ACC112 (cell line): ENCODE measurements around the gene MFSD11.
"Not testable (repeated sequence)": the region's sequence is repeated elsewhere in the genome, so short reads cannot be mapped to it uniquely, and the experiment has no call there.

Experiments
- H2AFZ ChIP-seq: fragments of 200-600 bp; sonication (generic); one replicate; pipeline ENCODE4 v1.6.0; 2017; ENCODE audit warnings: antibody characterized with exemption, low read length; ENCODE audit not compliant: unreplicated experiment
- H3K27ac ChIP-seq: fragments of 200-600 bp; sonication (generic); 2 replicates; pipeline ENCODE4 v1.5.1; 2014; ENCODE audit warnings: low read depth, mild to moderate bottlenecking, antibody characterized with exemption, low read length, moderate library complexity
- H3K27me3 ChIP-seq: fragments of 200-600 bp; sonication (generic); 2 replicates; pipeline ENCODE4 v1.6.1; 2014; ENCODE audit warnings: mild to moderate bottlenecking, antibody characterized with exemption, low read length, moderate library complexity, mixed read lengths; ENCODE audit not compliant: insufficient read depth
- H3K36me3 ChIP-seq: fragments of 200-600 bp; sonication (generic); 2 replicates; pipeline ENCODE4 v1.6.1; 2016; ENCODE audit warnings: mild to moderate bottlenecking, antibody characterized with exemption, low read length, moderate library complexity, mixed read lengths; ENCODE audit not compliant: insufficient read depth
- H3K4me1 ChIP-seq: fragments of 200-600 bp; sonication (generic); one replicate; pipeline ENCODE4 v1.6.1; 2016; ENCODE audit warnings: low read length, mixed read lengths; ENCODE audit not compliant: insufficient read depth, unreplicated experiment, control insufficient read depth
- H3K4me3 ChIP-seq: fragments of 200-600 bp; sonication (generic); 2 replicates; pipeline ENCODE4 v1.5.1; 2014; ENCODE audit warnings: mild to moderate bottlenecking, low read depth, low read length
- H3K79me2 ChIP-seq: fragments of 200-600 bp; sonication (generic); one replicate; pipeline ENCODE4 v1.6.0; 2016; ENCODE audit warnings: low read length; ENCODE audit not compliant: control insufficient read depth, unreplicated experiment, insufficient read depth

The MFSD11 gene

GRCh38 chr17:76736349-76737081 is 1.4 kb upstream of the MFSD11 start:
- H3K4me3 ChIP-seq, result peak overlapping the region; percentile 87
- no peak overlapping the region for H2AFZ ChIP-seq
- peaks cover 33% of the 10 kb centered on the region for H3K4me1 ChIP-seq
- H3K36me3 ChIP-seq, result peaks cover 43% of the 10 kb centered on the region
- H3K27ac ChIP-seq, result peak overlapping the region; percentile 77
- no peaks in the 10 kb centered on the region for H3K27me3 ChIP-seq
- peaks cover 81% of the 10 kb centered on the region for H3K79me2 ChIP-seq

GRCh38 chr17:76737082-76737675 is 740 bp upstream of the MFSD11 start, which contains the start of gene SRSF2:
SRSF2 (minus strand) TSS chr17:76737331; CDS start chr17:76737160, 171 bp downstream.
- H2AFZ ChIP-seq, result peak within 1 kb of the TSS; percentile 12
- H3K4me1 ChIP-seq, result peaks cover 28% of the 10 kb centered on the region
- no peaks in the 10 kb centered on the region for H3K27me3 ChIP-seq
- H3K36me3 ChIP-seq, result peaks cover 44% of the 10 kb centered on the region
- peaks cover 76% of the 10 kb centered on the region for H3K79me2 ChIP-seq
- H3K27ac ChIP-seq, result peak within 1 kb of the TSS; percentile 92
- H3K4me3 ChIP-seq, result peak within 1 kb of the TSS; percentile 87

- Histone ChIP-seq H2AFZ (peak overlapping the region; percentile 12), H3K4me1 (peaks cover 19% of the 10 kb centered on the region), H3K4me3 (peak overlapping the region; percentile 87), H3K27ac (peak overlapping the region; percentile 92), H3K27me3 (no peaks in the 10 kb centered on the region), H3K36me3 (peaks cover 35% of the 10 kb centered on the region), H3K79me2 (peaks cover 64% of the 10 kb centered on the region)
These were observed 540 bp downstream of the MFSD11 start for GRCh38 chr17:76738468-76738850.

- H3K4me3 ChIP-seq, result peak overlapping the region; percentile 87
- H3K27ac ChIP-seq, H2AFZ ChIP-seq, H3K27me3 ChIP-seq: not testable (repeated sequence)
- H3K79me2 ChIP-seq, result peaks cover 52% of the 10 kb centered on the region
- H3K4me1 ChIP-seq, result peaks cover 14% of the 10 kb centered on the region
- peaks cover 33% of the 10 kb centered on the region for H3K36me3 ChIP-seq
These were observed 1.7 kb downstream of the MFSD11 start for GRCh38 chr17:76739568-76740115.

GRCh38 chr17:76740329-76741118 is 2.6 kb downstream of the MFSD11 start:
- peaks cover 44% of the 10 kb centered on the region for H3K79me2 ChIP-seq
- H3K4me3 ChIP-seq, result peak overlapping the region; percentile 6
- no peak overlapping the region for H2AFZ ChIP-seq
- H3K36me3 ChIP-seq, result peaks cover 33% of the 10 kb centered on the region
- no peak overlapping the region for H3K27ac ChIP-seq
- no peaks in the 10 kb centered on the region for H3K27me3 ChIP-seq
- peaks cover 14% of the 10 kb centered on the region for H3K4me1 ChIP-seq

GRCh38 chr17:76742958-76743357 is 5.0 kb downstream of the MFSD11 start:
- Histone ChIP-seq H2AFZ (no peak overlapping the region), H3K4me1 (peaks cover 17% of the 10 kb centered on the region), H3K4me3 (no peak overlapping the region), H3K36me3 (peaks cover 37% of the 10 kb centered on the region), H3K27ac (no peak overlapping the region), H3K79me2 (peaks cover 28% of the 10 kb centered on the region), H3K27me3 (no peaks in the 10 kb centered on the region)

- peaks cover 10% of the 10 kb centered on the region for H3K79me2 ChIP-seq
- H3K36me3 ChIP-seq, result peaks cover 37% of the 10 kb centered on the region
- no peak overlapping the region for H3K27ac ChIP-seq
- no peak overlapping the region for H2AFZ ChIP-seq
- peaks cover 13% of the 10 kb centered on the region for H3K4me1 ChIP-seq
- H3K27me3 ChIP-seq, result no peaks in the 10 kb centered on the region
- H3K4me3 ChIP-seq, result no peak overlapping the region
These were observed 6.8 kb downstream of the MFSD11 start for GRCh38 chr17:76744747-76745146.

- H3K4me3 ChIP-seq, H3K4me1 ChIP-seq, H2AFZ ChIP-seq, H3K27ac ChIP-seq, H3K79me2 ChIP-seq, H3K27me3 ChIP-seq: not testable (repeated sequence)
- H3K36me3 ChIP-seq, result peaks cover 37% of the 10 kb centered on the region
These were observed 7.9 kb downstream of the MFSD11 start for GRCh38 chr17:76745785-76746184.

- H3K27ac ChIP-seq, result no peak overlapping the region
- no peak overlapping the region for H3K4me3 ChIP-seq
- no peaks in the 10 kb centered on the region for H3K79me2 ChIP-seq
- H3K4me1 ChIP-seq, result peaks cover 3% of the 10 kb centered on the region
- H2AFZ ChIP-seq, result no peak overlapping the region
- H3K36me3 ChIP-seq, result peaks cover 31% of the 10 kb centered on the region
- no peaks in the 10 kb centered on the region for H3K27me3 ChIP-seq
These were observed 9.9 kb downstream of the MFSD11 start for GRCh38 chr17:76747716-76748363.

GRCh38 chr17:76748657-76749056 is 10.7 kb downstream of the MFSD11 start:
- Histone ChIP-seq H3K27ac (no peak overlapping the region), H3K4me1 (peaks cover 3% of the 10 kb centered on the region), H3K4me3 (no peak overlapping the region), H3K27me3 (no peaks in the 10 kb centered on the region), H3K79me2 (no peaks in the 10 kb centered on the region), H2AFZ (no peak overlapping the region), H3K36me3 (peaks cover 31% of the 10 kb centered on the region)
